H9 (cell line): ENCODE measurements around the gene STX3. TPM values are rescaled to one million over a fixed set of nuclear protein-coding genes. Genes with fewer than 3 reads are reported as not detected.

Experiments used
- DNase-seq: peaks from one replicate; pipeline ENCODE4 v3.0.0-alpha.2; 2017
- H2AFZ ChIP-seq: one replicate; pipeline ENCODE4 v1.6.1; 2013; ENCODE audit warnings: mild to moderate bottlenecking, low read length, control low read depth, moderate library complexity
- H2AK5ac ChIP-seq: 2 replicates; pipeline ENCODE4 v1.6.1; 2013; ENCODE audit warnings: low read length, control low read depth, mixed read lengths; ENCODE audit not compliant: insufficient read length
- H2BK120ac ChIP-seq: one replicate; pipeline ENCODE4 v1.6.1; 2013; ENCODE audit warnings: low read depth, mild to moderate bottlenecking, low read length, control low read depth, inconsistent platforms; ENCODE audit not compliant: poor library complexity, severe bottlenecking
- H2BK12ac ChIP-seq: 2 replicates; pipeline ENCODE4 v1.6.1; 2013; ENCODE audit warnings: low read length, control low read depth, mixed read lengths, low read depth; ENCODE audit not compliant: insufficient read length
- H2BK15ac ChIP-seq: 2 replicates; pipeline ENCODE4 v1.6.1; 2013; ENCODE audit warnings: low read depth, low read length, control low read depth
- H2BK20ac ChIP-seq: one replicate; pipeline ENCODE4 v1.6.1; 2013; ENCODE audit warnings: low read depth, mild to moderate bottlenecking, low read length, control low read depth, inconsistent platforms; ENCODE audit not compliant: poor library complexity, severe bottlenecking
- H2BK5ac ChIP-seq: 2 replicates; pipeline ENCODE4 v1.6.1; 2013; ENCODE audit warnings: low read length, control low read depth, mixed read lengths; ENCODE audit not compliant: insufficient read length
- H3K14ac ChIP-seq: 2 replicates; pipeline ENCODE4 v1.6.1; 2013; ENCODE audit warnings: low read length, control low read depth; ENCODE audit not compliant: insufficient read depth
- H3K18ac ChIP-seq: 2 replicates; pipeline ENCODE4 v1.6.1; 2013; ENCODE audit warnings: low read depth, mild to moderate bottlenecking, mixed read lengths, low read length, control low read depth; ENCODE audit not compliant: insufficient read length
- H3K23ac ChIP-seq: 2 replicates; pipeline ENCODE4 v1.6.1; 2013; ENCODE audit warnings: low read length, control low read depth, mixed read lengths, low read depth; ENCODE audit not compliant: insufficient read length
- H3K23me2 ChIP-seq: 2 replicates; pipeline ENCODE4 v1.6.1; 2013; ENCODE audit warnings: low read depth, mild to moderate bottlenecking, mixed read lengths, low read length, control low read depth; ENCODE audit not compliant: insufficient read length, poor library complexity, severe bottlenecking
- H3K27ac ChIP-seq: 2 replicates; pipeline ENCODE4 v1.5.1; 2013; ENCODE audit warnings: low read length, control low read depth, mixed read lengths, low read depth; ENCODE audit not compliant: insufficient read length
- H3K27me3 ChIP-seq: 2 replicates; pipeline ENCODE4 v1.6.1; 2013; ENCODE audit warnings: low read length, control low read depth, inconsistent platforms; ENCODE audit not compliant: insufficient read depth
- H3K4ac ChIP-seq: 2 replicates; pipeline ENCODE4 v1.6.1; 2013; ENCODE audit warnings: low read depth, mild to moderate bottlenecking, control low read depth, inconsistent platforms, low read length, moderate library complexity
- H3K4me1 ChIP-seq: 2 replicates; pipeline ENCODE4 v1.6.1; 2013; ENCODE audit warnings: low read length, control low read depth, inconsistent platforms; ENCODE audit not compliant: insufficient read depth
- H3K4me2 ChIP-seq: 2 replicates; pipeline ENCODE4 v1.6.1; 2013; ENCODE audit warnings: low read length, control low read depth, mixed read lengths; ENCODE audit not compliant: insufficient read length, insufficient read depth
- H3K56ac ChIP-seq: 2 replicates; pipeline ENCODE4 v1.6.1; 2013; ENCODE audit warnings: low read depth, mild to moderate bottlenecking, mixed read lengths, low read length, control low read depth; ENCODE audit not compliant: insufficient read length
- H3K79me1 ChIP-seq: 2 replicates; pipeline ENCODE4 v1.6.1; 2013; ENCODE audit warnings: low read depth, mild to moderate bottlenecking, moderate library complexity, low read length, control low read depth, inconsistent platforms; ENCODE audit not compliant: insufficient read depth, poor library complexity, severe bottlenecking
- H3K79me2 ChIP-seq: 2 replicates; pipeline ENCODE4 v1.6.1; 2013; ENCODE audit warnings: low read length, control low read depth, inconsistent platforms; ENCODE audit not compliant: insufficient read depth
- H3K9ac ChIP-seq: 2 replicates; pipeline ENCODE4 v1.6.1; 2013; ENCODE audit warnings: low read length, control low read depth, mixed read lengths; ENCODE audit not compliant: insufficient read length; ENCODE audit errors: extremely low read depth
- H3K9me3 ChIP-seq: one replicate; pipeline ENCODE4 v1.6.1; 2013; ENCODE audit warnings: low read depth, low read length, inconsistent platforms; ENCODE audit not compliant: control insufficient read depth
- H3T11ph ChIP-seq: one replicate; pipeline ENCODE4 v1.6.1; 2013; ENCODE audit warnings: mild to moderate bottlenecking, low read length, control low read depth, inconsistent platforms
- H4K20me1 ChIP-seq: one replicate; pipeline ENCODE4 v1.6.1; 2013; ENCODE audit not compliant: control insufficient read depth, insufficient read length, insufficient read depth
- H4K5ac ChIP-seq: 2 replicates; pipeline ENCODE4 v1.6.1; 2013; ENCODE audit warnings: low read depth, mild to moderate bottlenecking, mixed read lengths, low read length, control low read depth; ENCODE audit not compliant: insufficient read length
- H4K8ac ChIP-seq: replicated peaks from 2 replicates; pipeline ENCODE4 v1.6.1; 2013; ENCODE audit warnings: low read length, control low read depth, mixed read lengths, low read depth; ENCODE audit not compliant: insufficient read length
- H4K91ac ChIP-seq: 2 replicates; pipeline ENCODE4 v1.6.1; 2013; ENCODE audit warnings: low read depth, mild to moderate bottlenecking, moderate library complexity, mixed read lengths, low read length, control low read depth; ENCODE audit not compliant: insufficient read length
- H3K27ac Mint-ChIP-seq, 3 experiments: 2 replicates in 2 of 3; 3 replicates in 1 of 3; pipeline ENCODE4 v1.8.0; 2020 to 2021; ENCODE audit warnings: mixed read lengths in 3 of 3, mild to moderate bottlenecking in 1 of 3, moderate library complexity in 1 of 3
- H3K27me3 Mint-ChIP-seq: 2 replicates; pipeline ENCODE4 v1.8.0; 2021; ENCODE audit warnings: low read depth, mild to moderate bottlenecking, moderate library complexity, mixed read lengths
- H3K36me3 Mint-ChIP-seq, 3 experiments: 2 replicates in 2 of 3; 3 replicates in 1 of 3; pipeline ENCODE4 v1.8.0; 2020 to 2021; ENCODE audit warnings: low read depth in 3 of 3, mixed read lengths in 3 of 3; ENCODE audit not compliant: insufficient read depth in 1 of 3
- H3K4me1 Mint-ChIP-seq, 2 experiments: 2 replicates each; pipeline ENCODE4 v1.8.0; 2020; ENCODE audit warnings: mixed read lengths in 2 of 2
- H3K4me3 Mint-ChIP-seq, 2 experiments: 2 replicates in 1 of 2; 3 replicates in 1 of 2; pipeline ENCODE4 v1.8.0; 2020 to 2021; ENCODE audit warnings: mild to moderate bottlenecking in 2 of 2, mixed read lengths in 2 of 2, moderate library complexity in 1 of 2
- H3K9me3 Mint-ChIP-seq, 2 experiments: 2 replicates in 1 of 2; 3 replicates in 1 of 2; pipeline ENCODE4 v1.8.0; 2020; ENCODE audit warnings: mild to moderate bottlenecking in 2 of 2, mixed read lengths in 2 of 2, moderate library complexity in 1 of 2
- WGBS: extraction: QIAGEN DNeasy Blood & Tissue Kit; methylation state at CpG from one replicate; pipeline ENCODE4 v1.1.7; 2013; ENCODE audit warnings: missing lambda C conversion rate, low lambda C conversion rate, mixed read lengths; ENCODE audit not compliant: insufficient read length; ENCODE audit errors: extremely low coverage; 5-methylcytosine and 5-hydroxymethylcytosine counted together
- total RNA-seq: library from RNA; stranded (reverse); gene quantifications from 2 replicates; pipeline ENCODE4 v1.2.1, GENCODE V29; 2021
- TF ChIP-seq, protein P1 (sequence below): fragments of 200-600 bp; sonication (generic); conservative IDR thresholded peaks from 3 replicates; pipeline ENCODE4 v1.8.0; 2021; ENCODE audit warnings: antibody characterized with exemption, mild to moderate bottlenecking

Gene STX3
- total RNA-seq, 1 experiment from 2014 or later: 41.0 TPM

DNA sequence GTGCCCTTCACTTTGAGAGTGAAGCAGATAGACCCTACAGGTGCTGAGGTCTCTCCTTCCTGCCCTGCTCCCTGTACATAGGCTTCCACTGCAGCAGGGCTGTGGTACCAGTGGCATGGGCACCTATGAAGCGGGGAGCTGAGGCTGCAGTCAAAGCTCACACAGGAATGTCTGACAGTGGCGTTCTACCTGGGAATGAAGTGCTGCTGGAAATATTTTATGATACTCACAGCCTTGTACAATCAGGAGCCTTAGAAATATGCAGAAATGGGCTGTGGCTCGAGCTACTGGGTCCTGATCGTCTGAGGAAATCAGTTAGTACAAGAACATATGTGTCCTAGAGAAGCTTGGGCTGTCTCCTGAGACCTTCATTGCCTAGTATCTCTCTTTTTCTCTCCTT lies 30.6 kb downstream of the STX3 start:
- no peak overlapping the region for H4K8ac ChIP-seq
- no peak overlapping the region for H3K27ac Mint-ChIP-seq
- H3K4me2 ChIP-seq: no peak overlapping the region
- no peak overlapping the region for H2BK15ac ChIP-seq
- no peaks in the 10 kb centered on the region for H3K9me3 ChIP-seq
- H2AFZ ChIP-seq: no peak overlapping the region
- peaks cover 33 to 64% (median 57%) of the 10 kb centered on the region in 3 experiments for H3K36me3 Mint-ChIP-seq
- no peaks in the 10 kb centered on the region for H3K4me1 ChIP-seq
- no peaks in the 10 kb centered on the region for H4K20me1 ChIP-seq
- no peaks in the 10 kb centered on the region for H3K27me3 Mint-ChIP-seq
- no peak overlapping the region for H3K18ac ChIP-seq
- DNase-seq: no peak
- H3K79me1 ChIP-seq: no peaks in the 10 kb centered on the region
- no peak overlapping the region for H3K56ac ChIP-seq
- no peaks in the 10 kb centered on the region for H3K23me2 ChIP-seq
- no CpG with 5 or more reads among the region's 4 CpGs for WGBS
- no peak overlapping the region for H3K9ac ChIP-seq
- no peak overlapping the region for H2BK20ac ChIP-seq
- H2BK12ac ChIP-seq: no peak overlapping the region
- H3K4me3 Mint-ChIP-seq: no peak overlapping the region
- no peak overlapping the region for H4K91ac ChIP-seq
- H3K4ac ChIP-seq: no peak overlapping the region
- no peak overlapping the region for H2AK5ac ChIP-seq
- H2BK120ac ChIP-seq: no peak overlapping the region
- H2BK5ac ChIP-seq: no peak overlapping the region
- no peak overlapping the region for H3K23ac ChIP-seq
- peaks cover 5 to 9% of the 10 kb centered on the region in 2 experiments; a peak in 4 of 5 replicates for H3K9me3 Mint-ChIP-seq
- H3T11ph ChIP-seq: no peak overlapping the region
- no peaks in the 10 kb centered on the region for H3K4me1 Mint-ChIP-seq
- H3K27ac ChIP-seq: no peak overlapping the region
- TF ChIP-seq, protein P1, sequence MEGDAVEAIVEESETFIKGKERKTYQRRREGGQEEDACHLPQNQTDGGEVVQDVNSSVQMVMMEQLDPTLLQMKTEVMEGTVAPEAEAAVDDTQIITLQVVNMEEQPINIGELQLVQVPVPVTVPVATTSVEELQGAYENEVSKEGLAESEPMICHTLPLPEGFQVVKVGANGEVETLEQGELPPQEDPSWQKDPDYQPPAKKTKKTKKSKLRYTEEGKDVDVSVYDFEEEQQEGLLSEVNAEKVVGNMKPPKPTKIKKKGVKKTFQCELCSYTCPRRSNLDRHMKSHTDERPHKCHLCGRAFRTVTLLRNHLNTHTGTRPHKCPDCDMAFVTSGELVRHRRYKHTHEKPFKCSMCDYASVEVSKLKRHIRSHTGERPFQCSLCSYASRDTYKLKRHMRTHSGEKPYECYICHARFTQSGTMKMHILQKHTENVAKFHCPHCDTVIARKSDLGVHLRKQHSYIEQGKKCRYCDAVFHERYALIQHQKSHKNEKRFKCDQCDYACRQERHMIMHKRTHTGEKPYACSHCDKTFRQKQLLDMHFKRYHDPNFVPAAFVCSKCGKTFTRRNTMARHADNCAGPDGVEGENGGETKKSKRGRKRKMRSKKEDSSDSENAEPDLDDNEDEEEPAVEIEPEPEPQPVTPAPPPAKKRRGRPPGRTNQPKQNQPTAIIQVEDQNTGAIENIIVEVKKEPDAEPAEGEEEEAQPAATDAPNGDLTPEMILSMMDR: no peak
- H3K27me3 ChIP-seq: no peaks in the 10 kb centered on the region
- H4K5ac ChIP-seq: no peak overlapping the region
- no peak overlapping the region for H3K14ac ChIP-seq
- no peaks in the 10 kb centered on the region for H3K79me2 ChIP-seq
